ENCODE measurements around the gene PIEZO1. TPM values are rescaled to one million over a fixed set of nuclear protein-coding genes. Genes with fewer than 3 reads are reported as not detected.
A peak's percentile ranks its signal among the peaks of the same experiment; 100 is the strongest.

PIEZO1 gene
- total RNA-seq, 4 donors from 2014 or later: 81.2 to 145 (median 113) TPM

DNA sequence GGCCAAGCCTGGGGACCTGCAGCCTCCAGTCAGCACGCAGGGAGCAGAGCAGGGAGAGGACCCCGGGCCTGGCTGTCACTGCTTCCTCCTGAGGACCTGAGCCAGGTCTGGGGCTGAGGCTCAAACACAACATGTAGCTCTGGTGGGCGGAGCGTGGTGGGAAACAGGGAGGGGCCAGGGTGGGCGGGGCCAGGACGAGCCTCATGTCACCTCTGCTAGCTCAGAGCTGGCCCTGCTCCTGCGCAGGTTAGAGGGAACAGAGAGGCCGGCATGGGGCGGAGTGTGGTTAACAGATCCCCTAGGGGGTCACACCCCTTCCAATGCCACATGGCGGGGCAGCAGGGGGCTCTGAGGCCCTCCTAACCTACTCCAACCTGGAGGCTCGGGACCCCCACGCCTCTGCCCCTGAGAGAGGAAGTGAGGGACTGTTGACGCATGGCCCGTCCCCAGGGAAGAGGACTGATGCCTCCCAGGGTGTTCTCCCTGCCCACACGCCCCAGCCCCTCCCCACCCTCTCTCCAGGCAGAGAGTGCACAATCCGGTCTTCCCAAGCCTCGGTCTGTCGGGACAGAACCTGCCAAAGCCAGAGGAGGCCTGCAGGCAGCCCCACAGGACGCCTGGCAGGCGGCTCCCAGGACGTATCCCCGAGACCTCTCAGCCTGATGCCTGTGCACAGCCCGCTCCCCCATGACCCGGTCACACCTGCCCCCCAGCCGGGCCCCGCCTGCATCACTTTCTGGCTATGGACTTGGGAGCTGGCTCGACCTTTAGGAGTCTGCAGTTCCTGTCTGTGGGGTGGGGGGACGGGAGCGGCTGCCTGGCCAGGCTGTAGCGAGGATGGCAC, 15.2 kb downstream of the PIEZO1 start:
- Histone ChIP-seq H3K9me3 (no peaks in the 10 kb centered on the region), H3K4me1 (peaks cover 60 to 95% of the 10 kb centered on the region in 2 donors), H3K27me3 (no peaks in the 10 kb centered on the region), H3K36me3 (no peaks in the 10 kb centered on the region), H3K4me3 (replicated peaks in 1 of 3) (peak overlapping the region in 1 of 3 donors; percentile 5), H3K27ac (peak overlapping the region; percentile 75 to 93 (median 91))
- peak; percentile 85 to 87 for DNase-seq
- TF ChIP-seq POLR2A (IDR thresholded peaks at IDR 0.05) (peak in 1 of 2 donors; percentile 48), CTCF (IDR thresholded peaks at IDR 0.05) (no peak)
- 4 to 47% methylated on average over 4 to 13 of the region's 30 CpGs for WGBS, 2 donors
- intact Hi-C loops (cut with DNase I): no loop called here

- H3K36me3 ChIP-seq: no peaks in the 10 kb centered on the region
- H3K4me1 ChIP-seq: peaks cover 76 to 97% of the 10 kb centered on the region in 2 donors
- peak overlapping the region; percentile 75 to 93 (median 91) for H3K27ac ChIP-seq
- no peaks in the 10 kb centered on the region for H3K27me3 ChIP-seq
- H3K9me3 ChIP-seq: no peaks in the 10 kb centered on the region
- TF ChIP-seq CTCF (IDR thresholded peaks at IDR 0.05): peak in 1 of 6 experiments; percentile 18
- peak in 1 of 2 donors; percentile 18 for TF ChIP-seq POLR2A (IDR thresholded peaks at IDR 0.05)
- DNase-seq: peak; percentile 95 to 97
- intact Hi-C loops (cut with DNase I): no loop called here
- H3K4me3 ChIP-seq (replicated peaks in 1 of 3): no peak overlapping the region
- 16 to 27% methylated on average over 12 to 16 of the region's 24 CpGs for WGBS, 2 donors
Observed at GRCh38 chr16:88768071-88768783, 16.8 kb downstream of the PIEZO1 start.

DNA sequence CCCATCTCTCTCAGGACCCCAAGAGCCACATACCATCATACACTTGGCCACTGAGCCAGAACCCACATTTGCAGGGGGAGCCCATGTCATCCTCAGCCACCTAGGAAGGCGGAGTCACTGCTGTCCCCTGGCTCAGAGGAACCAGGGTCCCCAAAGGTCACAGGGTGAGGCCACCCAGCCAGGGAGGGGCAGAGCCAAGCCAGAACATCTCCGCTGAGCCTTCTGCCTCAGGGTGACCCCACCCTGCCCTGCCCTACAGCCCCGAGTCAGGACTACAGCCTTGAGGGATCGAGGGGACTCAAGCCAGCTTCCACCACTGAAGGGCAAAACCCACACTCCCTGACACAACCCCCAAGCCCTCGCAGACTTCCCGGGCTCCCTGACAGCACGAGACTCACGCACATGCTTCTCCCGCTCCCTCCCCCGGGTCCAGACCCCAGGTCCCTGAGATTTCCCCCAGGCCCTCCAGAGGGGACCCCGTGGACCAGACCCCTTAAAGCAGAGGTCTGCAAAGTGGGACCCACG, 17.4 kb downstream of the PIEZO1 start:
- Histone ChIP-seq H3K27ac (peak overlapping the region; percentile 75 to 93 (median 91)), H3K27me3 (no peaks in the 10 kb centered on the region), H3K4me1 (peaks cover 82 to 99% of the 10 kb centered on the region in 2 donors), H3K36me3 (no peaks in the 10 kb centered on the region), H3K9me3 (no peaks in the 10 kb centered on the region), H3K4me3 (replicated peaks in 1 of 3) (no peak overlapping the region)
- TF ChIP-seq CTCF (IDR thresholded peaks at IDR 0.05): no peak
- TF ChIP-seq POLR2A (IDR thresholded peaks at IDR 0.05): no peak
- no peak for DNase-seq
- 57 to 77% methylated on average over 3 to 9 of the region's 12 CpGs for WGBS, 2 donors
- intact Hi-C loops (cut with DNase I): no loop called here

DNA sequence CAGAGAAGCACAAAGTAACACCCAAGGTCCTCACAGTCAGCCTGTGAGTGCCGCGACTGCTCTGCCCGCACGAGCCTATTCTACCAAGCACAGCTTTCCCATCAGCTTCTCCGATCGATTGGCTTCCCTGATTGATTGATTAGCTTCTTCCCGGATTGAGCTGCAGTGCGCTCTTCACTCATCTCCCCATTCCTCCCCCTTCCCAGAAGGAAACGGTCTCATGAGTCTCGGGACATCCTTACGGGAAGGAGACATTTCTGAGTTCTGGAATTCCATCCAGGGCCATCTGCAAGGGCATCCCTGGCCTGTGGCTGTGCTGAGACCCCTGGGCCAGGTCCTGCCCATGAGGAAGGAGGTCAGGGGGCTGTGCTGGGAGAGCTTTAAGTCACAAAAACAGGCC, 18.0 kb downstream of the PIEZO1 start:
- Histone ChIP-seq H3K4me3 (replicated peaks in 1 of 3) (no peak overlapping the region), H3K4me1 (peaks cover 84 to 100% of the 10 kb centered on the region in 2 donors), H3K27ac (peak overlapping the region; percentile 75 to 93 (median 91)), H3K36me3 (no peaks in the 10 kb centered on the region), H3K27me3 (no peaks in the 10 kb centered on the region), H3K9me3 (no peaks in the 10 kb centered on the region)
- no peak for DNase-seq
- intact Hi-C loops (cut with DNase I): no loop called here
- TF ChIP-seq CTCF (IDR thresholded peaks at IDR 0.05): no peak
- no peak for TF ChIP-seq POLR2A (IDR thresholded peaks at IDR 0.05)
- WGBS, 2 donors: 83 to 86% methylated on average over 11 of the region's 11 CpGs
